NCI-H524 (cell line): ENCODE results near the gene NHLRC1.
"Not testable (repeated sequence)": the region's sequence is repeated elsewhere in the genome, so short reads cannot be mapped to it uniquely, and the experiment has no call there.

Source experiments
- DNase-seq, 2 experiments: peaks; one replicate each; lab custom pipeline; 2025; lab: John Stamatoyannopoulos, UW

NHLRC1 gene

DNA sequence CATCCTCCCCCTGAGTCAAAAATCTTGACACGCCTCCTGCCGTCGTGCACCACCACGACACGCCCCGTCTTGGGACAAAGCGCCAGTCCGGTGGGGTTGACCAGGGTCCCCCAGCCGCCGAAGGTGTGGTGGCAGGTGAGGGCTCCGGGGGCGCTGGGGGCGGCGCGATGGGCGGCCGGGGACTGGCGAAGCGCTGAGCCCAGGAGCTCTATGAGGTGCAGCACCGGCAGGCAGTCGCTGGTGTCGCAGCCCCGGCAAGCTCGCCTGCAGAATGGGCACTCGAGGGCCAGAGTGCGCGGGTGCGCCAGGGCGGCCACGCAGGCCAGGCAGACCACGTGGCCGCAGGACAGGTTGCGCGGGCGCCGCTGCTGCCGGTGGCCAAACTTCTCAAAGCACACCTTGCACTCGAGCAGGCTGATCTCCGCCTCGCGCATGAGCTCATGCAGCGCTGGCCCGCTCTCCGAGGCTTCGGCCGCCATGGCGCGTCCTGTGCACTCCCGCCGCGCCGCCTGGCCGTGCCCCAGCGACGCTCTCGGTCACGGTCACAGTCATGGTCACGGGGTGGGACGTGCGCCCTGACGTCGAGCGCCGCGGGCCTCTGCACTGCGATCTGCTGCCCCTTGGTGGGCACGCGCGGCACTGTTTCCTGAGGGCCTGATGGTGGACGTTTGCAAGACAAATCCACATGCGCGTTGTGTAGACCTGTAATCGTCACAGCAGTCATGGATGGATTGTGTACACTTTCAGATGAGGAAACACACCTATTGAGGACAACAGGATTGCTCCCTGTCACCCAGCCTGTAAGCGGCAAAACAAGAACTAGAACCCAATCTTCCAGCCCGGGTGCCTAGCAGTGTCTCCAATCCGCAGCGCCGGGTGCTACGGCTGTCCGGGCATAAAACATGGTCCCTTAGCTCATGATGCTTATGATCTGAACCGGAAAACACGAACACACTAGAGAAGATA, at the start of gene NHLRC1:
Gene NHLRC1 (minus strand): TSS at position 550 of the 966 bp plus-strand sequence. CDS start 71 bp downstream, at position 479.
- DNase-seq: peak; percentile 71 to 90

DNA sequence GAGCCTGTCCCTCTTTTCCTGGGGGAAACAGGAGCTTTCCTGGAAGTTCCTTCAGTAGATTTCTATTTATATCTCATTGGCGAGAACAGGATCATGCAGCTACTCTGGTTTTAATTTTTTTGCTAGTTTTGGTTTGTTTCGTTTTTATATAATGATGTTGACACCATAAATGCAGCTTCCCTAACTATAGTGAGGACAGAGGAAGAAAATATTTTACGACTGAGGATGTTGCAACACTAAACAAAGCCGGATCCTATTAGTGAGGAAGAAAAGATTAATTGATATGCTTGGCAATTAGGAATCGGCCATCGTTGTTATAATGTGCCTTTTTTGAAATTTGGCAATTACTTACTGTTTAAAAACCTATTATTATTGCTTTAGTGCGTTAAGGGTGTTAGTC, 49.4 kb upstream of the NHLRC1 start:
- DNase-seq: no peak

DNA sequence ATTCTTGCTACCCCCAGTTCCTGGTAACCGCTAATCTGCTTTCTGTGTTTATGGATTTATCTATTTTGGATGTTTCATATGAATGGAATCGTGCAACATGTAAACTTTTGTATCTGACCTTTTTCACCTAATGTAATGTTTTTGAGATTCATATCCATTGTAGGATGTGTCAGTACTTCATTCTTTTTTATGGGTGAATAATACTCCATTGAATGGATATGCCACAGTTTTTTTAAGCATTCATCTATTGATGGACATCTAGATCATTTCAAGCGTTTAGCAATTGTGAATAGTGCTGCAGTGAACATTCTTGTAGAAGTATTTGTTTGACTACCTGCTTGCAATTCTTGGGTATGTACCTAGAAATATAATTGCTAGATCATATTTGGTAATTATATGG, 45.8 kb upstream of the NHLRC1 start:
- no peak for DNase-seq

DNA sequence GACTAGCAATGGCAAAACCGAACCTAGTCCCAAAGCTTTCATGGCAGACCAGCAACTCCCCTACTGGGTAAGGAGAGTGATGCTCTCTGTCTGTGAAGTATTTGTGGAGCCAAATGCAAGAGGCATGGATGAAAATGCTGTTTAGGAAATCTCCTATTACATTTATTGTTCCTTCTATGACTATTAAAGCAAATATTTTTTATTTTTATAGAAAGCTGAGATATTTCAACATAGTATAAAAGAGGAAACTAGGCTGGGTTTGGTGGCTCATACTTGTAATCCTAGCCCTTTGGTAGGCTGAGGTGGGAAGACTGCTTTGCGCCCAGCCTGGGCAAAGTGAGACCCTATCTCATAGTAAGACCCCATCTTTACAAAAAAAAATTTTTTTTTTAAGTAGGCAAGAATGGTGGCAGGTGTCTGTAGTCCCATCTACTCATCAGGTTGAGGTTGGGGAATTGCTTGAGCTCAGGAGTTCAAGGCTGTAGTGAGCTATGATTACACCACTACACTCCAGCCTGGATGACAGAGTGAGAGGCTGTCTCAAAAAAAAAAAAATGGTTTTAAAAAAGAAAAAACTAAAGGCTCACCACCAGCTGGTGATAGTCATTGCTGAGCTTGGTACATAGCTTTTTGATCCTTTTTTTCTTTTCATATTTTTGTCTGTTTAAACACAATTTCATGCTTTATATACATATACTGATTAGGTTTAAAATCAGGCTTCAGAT, 44.0 kb upstream of the NHLRC1 start:
- DNase-seq: no peak

DNA sequence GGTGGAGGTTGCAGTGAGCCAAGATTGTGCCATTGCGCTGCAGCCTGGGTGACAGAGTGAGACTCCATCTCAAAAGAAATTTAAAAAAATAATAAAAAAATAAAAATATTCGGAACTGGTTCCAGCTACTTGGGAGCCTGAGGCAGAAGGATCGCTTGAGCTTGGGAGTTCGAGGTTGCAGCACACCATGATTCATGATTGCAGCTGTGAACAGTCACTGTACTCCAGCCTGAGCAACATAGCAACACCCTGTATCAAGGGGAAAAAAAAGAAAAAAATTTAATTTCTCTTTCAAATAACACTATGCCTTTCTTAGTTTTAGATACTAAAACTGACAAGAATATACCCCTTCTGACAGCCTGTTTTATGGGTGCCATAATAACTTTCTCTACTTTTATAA, 43.3 kb upstream of the NHLRC1 start:
- DNase-seq: no peak

DNA sequence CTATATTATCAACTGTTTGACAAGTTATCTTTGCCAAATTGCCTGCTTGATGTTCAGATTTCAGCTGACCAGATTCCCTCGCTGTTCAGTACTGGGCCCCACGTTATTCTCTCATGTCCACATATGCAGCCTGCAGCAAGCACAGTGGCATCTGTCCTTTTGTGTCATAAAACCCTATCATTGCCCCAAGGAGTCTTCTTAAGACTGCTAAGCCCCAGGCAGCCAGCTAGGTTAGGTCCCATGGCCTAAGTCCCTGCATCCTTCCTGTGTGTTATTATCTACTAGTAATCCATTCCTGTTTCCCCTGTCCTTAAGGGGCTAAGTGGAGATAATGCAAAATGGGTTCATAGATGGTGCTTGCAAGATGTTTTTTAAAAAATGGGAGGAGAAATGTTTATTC, 39.9 kb upstream of the NHLRC1 start:
- no peak for DNase-seq

DNA sequence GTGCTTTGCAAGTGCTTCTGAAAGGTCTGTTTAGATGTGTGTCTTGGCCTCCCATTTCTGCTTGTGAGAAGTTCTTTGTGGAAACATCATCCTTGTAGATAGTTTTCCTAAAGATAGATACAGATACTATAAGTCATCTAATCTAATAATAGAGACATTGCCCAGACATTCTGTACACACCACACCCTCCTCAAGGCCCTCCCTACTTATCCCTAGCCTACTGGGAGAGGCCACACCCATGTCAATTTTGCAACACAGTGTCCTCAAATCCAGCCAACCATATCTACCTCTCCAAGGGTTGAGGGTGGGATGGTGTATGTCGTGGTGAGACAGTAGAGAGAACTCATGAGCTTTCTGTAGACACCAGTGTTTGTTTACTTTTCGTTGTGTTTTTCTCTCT, 39.0 kb upstream of the NHLRC1 start:
- no peak for DNase-seq

DNA sequence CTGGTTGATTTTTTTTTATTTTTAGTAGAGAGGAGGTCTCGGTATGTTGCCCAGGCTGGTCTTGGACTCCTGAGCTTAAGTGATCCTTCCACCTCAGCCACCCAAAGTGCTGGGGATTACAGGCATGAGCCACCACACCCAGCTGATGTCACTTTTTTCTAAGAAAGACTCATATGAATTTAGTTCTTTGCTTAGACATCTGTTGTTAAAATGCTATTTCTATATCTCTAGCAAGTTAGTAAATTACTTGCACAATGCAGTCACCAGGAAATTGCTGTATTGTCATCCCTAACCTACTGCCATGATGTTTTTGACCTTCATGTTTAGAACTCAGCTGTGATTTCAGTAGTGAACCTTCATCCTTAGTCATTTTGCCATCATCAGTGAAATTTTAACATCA, 38.4 kb upstream of the NHLRC1 start:
- DNase-seq: no peak

DNA sequence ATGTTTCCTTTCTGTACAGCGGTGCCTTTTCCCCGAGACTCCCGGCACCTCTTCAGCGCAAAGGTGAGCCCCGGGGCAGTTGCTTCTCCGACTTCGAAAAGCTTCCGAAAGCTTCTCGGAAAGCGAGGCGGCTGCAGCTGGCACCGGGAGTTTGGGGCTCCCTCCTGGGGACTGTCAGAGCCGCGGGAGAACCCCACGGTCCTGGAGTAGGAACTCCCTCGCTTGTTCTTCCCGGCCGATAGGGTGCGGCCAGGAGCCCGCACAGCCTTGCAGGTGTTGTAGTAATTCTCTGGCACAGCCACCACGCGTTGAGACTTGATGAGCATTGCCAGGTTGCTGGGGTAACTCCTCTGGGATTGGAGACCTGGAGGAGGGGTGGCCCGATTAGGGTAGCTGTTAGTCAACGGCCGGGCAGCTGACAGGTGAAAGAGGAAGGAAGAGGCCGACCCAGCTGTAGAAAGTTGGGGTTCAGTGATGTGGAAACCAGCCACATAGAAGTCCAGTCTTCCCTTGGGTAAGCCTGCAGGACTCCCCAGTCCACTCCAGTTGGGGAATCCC, 33.5 kb upstream of the NHLRC1 start:
- peak; percentile 18 to 75 for DNase-seq

DNA sequence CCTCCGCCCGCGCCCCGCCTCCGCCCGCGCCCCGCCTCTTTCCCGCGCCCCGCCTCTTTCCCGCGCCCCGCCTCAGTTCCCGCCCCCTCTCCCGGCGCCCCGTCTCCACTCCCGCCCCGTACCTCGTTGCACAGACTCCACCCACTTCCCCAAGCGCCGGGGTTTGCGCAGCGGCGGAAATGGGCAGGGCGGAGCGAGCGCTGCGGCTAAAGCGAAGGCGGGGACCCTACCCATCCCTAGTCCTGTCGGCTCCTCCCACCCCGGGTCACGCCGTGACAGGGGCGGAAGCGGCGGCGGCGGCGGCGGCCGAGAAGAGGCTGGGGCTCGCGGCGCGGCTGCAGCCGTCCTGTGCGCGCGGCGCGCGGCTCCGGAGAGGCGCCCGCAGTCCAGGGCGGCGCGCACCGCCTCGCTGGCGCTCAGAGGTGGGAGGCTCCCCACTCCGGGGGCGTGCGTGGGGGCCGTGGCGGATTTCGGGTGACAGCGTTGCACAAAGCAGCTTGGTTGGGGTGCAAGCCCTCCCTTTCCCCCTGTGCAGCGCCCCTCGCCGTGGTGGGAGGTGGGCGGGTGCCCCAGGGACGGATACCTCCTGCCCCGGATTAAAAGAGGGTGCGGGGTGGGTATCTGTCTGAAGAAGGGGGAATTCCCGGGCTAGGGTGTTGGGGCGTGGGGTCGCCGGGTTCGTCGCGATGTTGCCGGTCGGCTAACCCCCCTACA, 32.8 kb upstream of the NHLRC1 start, which contains the start of gene KDM1B:
Gene KDM1B (plus strand): TSS at position 273 of the 714 bp plus-strand sequence. CDS start 4,474 bp downstream, outside the sequence.
- peak; percentile 94 for DNase-seq

DNA sequence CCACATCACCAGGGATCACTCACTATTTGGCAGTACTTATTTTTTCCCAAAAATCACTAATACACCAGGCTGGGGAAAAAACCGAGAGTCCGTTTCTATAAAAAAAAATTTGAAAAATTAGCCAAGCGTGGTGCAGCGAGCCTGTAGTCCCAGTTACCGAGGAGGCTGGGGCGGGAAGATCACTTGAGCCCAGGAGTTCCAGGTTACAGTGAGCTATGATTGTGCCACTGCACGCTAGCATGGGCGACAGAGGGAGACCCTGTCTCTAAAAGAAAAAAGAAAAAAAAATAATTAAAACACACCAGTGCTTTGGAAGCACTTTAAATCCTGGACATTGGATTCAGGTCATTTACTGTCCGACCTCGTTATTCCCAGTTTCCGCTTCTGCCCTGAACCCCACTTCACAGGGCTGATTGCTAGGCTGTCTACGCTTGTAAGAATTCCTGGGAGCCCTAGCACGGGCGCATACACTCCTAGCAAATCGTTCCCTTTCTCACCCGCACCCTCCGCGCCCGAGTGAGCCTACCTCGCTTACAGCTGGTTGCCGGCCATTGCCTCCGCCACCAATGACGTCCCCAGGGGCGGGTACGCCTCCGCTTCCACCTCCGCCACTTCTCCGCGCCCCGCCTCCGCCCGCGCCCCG, 32.2 kb upstream of the NHLRC1 start, which contains the start of gene TPMT:
Gene TPMT (minus strand): TSS at position 571 of the 643 bp plus-strand sequence. CDS start 5,950 bp downstream, outside the sequence.
- peak in 1 of 2 experiments; percentile 93 for DNase-seq

DNA sequence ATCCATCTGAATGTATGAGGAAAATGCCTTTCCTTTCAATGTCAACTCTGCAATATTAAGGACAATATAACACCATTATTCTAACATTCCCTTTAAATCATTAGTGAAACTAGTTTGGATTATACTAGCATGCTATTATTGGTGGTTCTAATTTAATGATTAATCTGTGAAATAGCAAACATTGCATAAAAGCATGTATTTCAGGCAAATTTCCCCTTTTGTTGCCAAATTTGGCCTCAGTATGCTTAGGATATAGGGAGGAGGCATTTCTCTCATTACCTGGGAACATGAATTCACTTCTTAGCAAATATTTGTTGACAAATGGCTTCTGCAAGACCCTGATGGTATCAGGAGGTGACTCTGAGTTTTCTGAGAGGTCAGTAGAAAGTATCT, 30.8 kb upstream of the NHLRC1 start:
- DNase-seq: no peak

DNA sequence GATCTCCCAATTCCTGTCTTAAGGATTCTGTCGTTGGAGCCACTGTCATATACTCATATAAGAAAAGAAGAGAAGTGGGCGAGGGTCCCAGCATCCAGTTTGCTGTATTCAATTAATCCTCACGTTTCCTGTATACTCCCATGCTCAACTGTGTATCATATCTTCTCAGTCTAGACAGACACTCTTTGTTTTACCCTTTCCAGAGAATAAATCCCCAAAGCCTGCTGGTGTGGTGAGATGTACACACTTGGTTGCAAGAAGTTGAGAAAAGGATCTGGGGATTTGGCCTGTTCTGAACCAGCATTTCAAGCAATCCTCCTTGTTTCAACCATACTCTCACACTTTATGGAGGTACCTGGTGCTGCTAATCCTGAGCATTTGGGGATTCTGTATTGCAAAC, 29.3 kb upstream of the NHLRC1 start:
- no peak for DNase-seq

DNA sequence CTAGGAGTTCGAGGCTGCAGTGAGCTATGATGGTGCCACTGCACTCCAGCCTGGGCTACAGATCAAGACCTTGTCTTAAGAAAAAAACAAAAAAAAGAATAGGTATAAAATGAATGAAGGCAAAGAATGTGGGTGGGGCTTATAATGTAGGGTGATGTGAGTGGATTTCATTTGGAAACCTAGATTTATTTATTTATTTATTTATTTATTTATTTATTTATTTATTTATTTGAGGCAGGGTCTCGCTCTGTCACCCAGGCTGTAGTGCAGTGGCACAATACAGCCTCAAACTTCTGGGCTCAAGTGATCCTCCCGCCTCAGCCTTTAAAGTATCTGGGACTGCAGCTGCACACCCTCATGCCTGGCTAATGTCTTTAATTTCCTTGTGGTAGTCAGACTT, 28.9 kb upstream of the NHLRC1 start:
- DNase-seq: not testable (repeated sequence)

DNA sequence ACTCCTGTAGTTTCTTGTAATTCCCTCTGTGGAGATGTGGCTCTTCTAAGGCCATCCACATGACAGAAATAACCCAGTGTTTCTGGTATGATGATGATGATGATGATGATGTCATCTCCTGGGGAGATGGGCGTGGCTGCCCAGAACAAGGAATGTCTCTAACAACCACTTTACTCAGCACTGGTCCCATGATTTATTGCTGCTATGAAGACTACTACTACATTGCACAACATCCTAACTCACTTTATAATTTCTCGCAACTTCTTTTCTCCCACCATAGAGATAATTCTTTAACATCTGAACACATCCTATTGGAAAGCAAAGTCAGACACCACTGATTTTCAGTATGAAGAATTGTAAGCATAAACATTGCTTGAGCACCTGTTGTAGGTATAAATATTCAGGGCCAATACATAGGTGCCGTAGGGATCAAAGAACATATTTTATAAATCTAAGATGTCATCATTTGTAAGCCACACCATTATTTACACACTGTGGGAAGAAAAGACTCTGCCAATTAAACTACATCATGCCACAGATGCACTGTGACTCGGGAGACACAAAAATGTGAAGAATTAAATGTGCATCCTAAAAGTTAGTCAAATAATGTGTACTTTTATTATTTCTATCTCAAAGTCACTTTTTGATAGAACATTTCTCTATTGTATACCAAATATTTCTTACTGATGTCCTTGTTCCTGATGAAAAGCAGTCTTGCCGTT, 26.0 kb upstream of the NHLRC1 start:
- no peak for DNase-seq

DNA sequence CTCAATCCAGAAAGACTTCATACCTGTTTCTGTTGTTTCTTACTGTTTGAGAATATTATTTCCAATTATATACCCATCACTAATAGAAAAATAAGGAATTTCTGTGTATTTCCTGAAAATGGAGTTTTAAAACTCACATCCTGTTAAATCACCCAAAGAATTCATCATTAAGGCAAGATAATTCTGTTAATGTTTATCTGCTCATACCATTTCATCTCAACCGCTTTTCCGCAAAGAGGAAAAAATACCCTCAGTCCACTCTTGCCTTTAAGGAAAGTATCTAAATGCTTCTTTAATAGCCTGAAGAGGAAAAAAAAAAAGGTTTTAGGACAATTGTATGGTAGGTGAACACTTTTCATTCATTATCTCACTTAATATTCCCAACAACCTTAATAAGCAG, 25.1 kb upstream of the NHLRC1 start:
- no peak for DNase-seq

DNA sequence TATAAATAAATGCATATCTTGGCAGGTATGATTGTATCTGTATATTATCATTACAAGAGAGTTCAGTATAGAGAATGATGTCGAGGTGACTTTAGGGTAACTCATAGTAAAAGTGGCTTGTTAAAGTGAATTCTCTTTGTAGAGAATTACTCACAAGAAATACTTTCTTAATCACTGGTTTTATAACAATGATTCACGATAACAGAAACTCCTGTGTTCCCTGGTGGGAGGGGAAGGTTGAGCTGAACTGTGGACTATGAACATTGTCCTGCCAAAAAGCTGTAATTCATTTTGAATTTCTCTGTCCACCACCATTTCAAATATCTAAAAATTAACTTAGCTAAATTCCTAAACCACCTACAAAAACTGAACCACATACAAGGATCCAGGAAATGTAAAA, 24.7 kb upstream of the NHLRC1 start:
- DNase-seq: no peak

DNA sequence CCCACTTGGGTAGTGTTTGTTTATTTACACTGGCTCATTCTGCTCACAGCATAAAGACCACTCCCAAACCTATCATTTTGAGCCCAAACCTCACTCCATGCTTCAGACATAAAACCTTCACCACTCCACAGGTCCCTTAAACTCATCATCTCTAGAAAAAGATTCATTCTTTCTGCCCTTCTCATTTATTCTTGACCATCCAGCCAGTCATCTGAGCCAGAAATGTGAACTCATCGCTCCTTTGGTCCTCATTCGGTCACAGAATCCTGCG, 20.0 kb upstream of the NHLRC1 start:
- no peak for DNase-seq

DNA sequence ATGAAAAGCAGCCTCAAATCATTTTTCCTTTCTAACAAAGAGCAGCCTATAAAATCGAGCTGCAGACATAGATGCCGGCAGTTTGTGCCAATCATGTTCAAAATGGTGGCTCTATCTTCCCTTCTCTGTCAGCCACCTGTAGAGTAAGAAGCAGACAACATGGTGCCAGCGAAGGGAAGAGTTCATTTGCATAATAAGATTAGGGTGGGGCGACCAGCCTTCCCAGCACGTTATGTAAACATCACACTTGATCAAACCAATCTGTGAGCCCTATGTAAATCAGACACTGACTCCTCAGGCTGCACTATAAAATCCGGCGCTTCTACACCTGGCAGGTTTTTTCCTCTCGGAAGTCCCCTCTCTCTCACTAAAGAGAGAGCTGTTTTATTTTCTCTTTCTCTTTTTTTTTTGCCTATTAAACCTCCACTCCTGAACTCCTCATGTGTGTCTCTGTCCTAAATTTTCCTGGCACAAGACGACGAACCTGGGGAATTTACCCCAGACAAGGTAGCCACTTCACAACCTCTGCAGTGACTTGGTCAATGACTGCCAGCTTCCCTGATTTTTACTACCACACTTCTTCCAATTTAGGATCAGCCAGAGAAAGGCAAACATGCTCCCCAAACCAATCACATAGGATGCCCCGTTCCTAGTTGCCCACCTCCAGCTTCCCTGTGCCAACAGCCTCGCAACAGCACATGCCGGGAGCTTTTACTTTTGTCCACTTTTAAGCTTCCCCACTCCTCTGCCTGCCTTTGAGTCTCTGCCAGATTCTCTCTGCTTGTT, 19.5 kb upstream of the NHLRC1 start:
- DNase-seq: peak; percentile 75 to 86
